Measurements from ENCODE around the gene KCTD3. TPM values are rescaled to one million over a fixed set of nuclear protein-coding genes. Genes with fewer than 3 reads are reported as not detected.

KCTD3 gene
- total RNA-seq, 1 donor from 2014 or later = 25.2 TPM

- TF ChIP-seq CTCF (IDR thresholded peaks at IDR 0.05; ENCODE audit: insufficient read depth, low read depth, low read length) (no peak), EZH2 (IDR thresholded peaks at IDR 0.05; ENCODE audit: insufficient read depth, low read length) (no peak)
- H3K9ac ChIP-seq (ENCODE audit: low read length) = no peak overlapping the region
- no peak overlapping the region for H3K4me3 ChIP-seq (ENCODE audit: insufficient read depth, low read depth, low read length)
- Mint-ChIP-seq H3K27me3 (ENCODE audit: low read depth, unreplicated experiment) (no peaks in the 10 kb centered on the region), H3K36me3 (ENCODE audit: low read depth, unreplicated experiment) (no peaks in the 10 kb centered on the region), H3K9me3 (ENCODE audit: unreplicated experiment) (no peaks in the 10 kb centered on the region), H3K4me3 (ENCODE audit: unreplicated experiment) (no peak overlapping the region), H3K27ac (ENCODE audit: unreplicated experiment) (no peak overlapping the region), H3K4me1 (ENCODE audit: low read depth, unreplicated experiment) (peaks cover 10% of the 10 kb centered on the region)
- no peak for FAIRE-seq
- peak; percentile 42 for DNase-seq (ENCODE audit: low read depth)
- H3K27me3 ChIP-seq (ENCODE audit: insufficient read depth, low read length) = no peaks in the 10 kb centered on the region
- no peak overlapping the region for H2AFZ ChIP-seq (ENCODE audit: low read depth, low read length)
- no peak overlapping the region for H3K27ac ChIP-seq (ENCODE audit: low read depth, low read length)
- H3K4me2 ChIP-seq (ENCODE audit: low read length) = peak overlapping the region; percentile 96
- H3K9me3 ChIP-seq (ENCODE audit: insufficient read depth, low read depth, low read length) = no peaks in the 10 kb centered on the region
- peaks cover 72% of the 10 kb centered on the region for H3K79me2 ChIP-seq (ENCODE audit: insufficient read depth, low read length)
- H4K20me1 ChIP-seq (ENCODE audit: insufficient read depth, low read length) = peaks cover 19% of the 10 kb centered on the region
- H3K4me1 ChIP-seq (ENCODE audit: insufficient read depth, low read length) = peaks cover 10% of the 10 kb centered on the region
- H3K36me3 ChIP-seq (ENCODE audit: insufficient read depth, low read length) = no peaks in the 10 kb centered on the region
These were observed 3.1 kb downstream of the KCTD3 start for GRCh38 chr1:215569986-215570824.

GRCh38 chr1:215581896-215582295 lies 14.8 kb downstream of the KCTD3 start:
- H3K4me2 ChIP-seq (ENCODE audit: low read length) = no peak overlapping the region
- H3K4me3 ChIP-seq (ENCODE audit: insufficient read depth, low read depth, low read length) = no peak overlapping the region
- no peak overlapping the region for H3K27ac ChIP-seq (ENCODE audit: low read depth, low read length)
- H3K36me3 ChIP-seq (ENCODE audit: insufficient read depth, low read length) = peaks cover 30% of the 10 kb centered on the region
- Mint-ChIP-seq H3K4me1 (ENCODE audit: low read depth, unreplicated experiment) (peaks cover 6% of the 10 kb centered on the region), H3K27ac (ENCODE audit: unreplicated experiment) (no peak overlapping the region), H3K4me3 (ENCODE audit: unreplicated experiment) (no peak overlapping the region), H3K9me3 (ENCODE audit: unreplicated experiment) (no peaks in the 10 kb centered on the region), H3K36me3 (ENCODE audit: low read depth, unreplicated experiment) (peaks cover 8% of the 10 kb centered on the region), H3K27me3 (ENCODE audit: low read depth, unreplicated experiment) (no peaks in the 10 kb centered on the region)
- no peaks in the 10 kb centered on the region for H3K4me1 ChIP-seq (ENCODE audit: insufficient read depth, low read length)
- DNase-seq (ENCODE audit: low read depth) (no peak), FAIRE-seq (no peak)
- H3K27me3 ChIP-seq (ENCODE audit: insufficient read depth, low read length) = no peaks in the 10 kb centered on the region
- no peak overlapping the region for H3K9ac ChIP-seq (ENCODE audit: low read length)
- no peaks in the 10 kb centered on the region for H3K79me2 ChIP-seq (ENCODE audit: insufficient read depth, low read length)
- TF ChIP-seq EZH2 (IDR thresholded peaks at IDR 0.05; ENCODE audit: insufficient read depth, low read length) (no peak), CTCF (IDR thresholded peaks at IDR 0.05; ENCODE audit: insufficient read depth, low read depth, low read length) (no peak)
- H4K20me1 ChIP-seq (ENCODE audit: insufficient read depth, low read length) = no peaks in the 10 kb centered on the region
- no peak overlapping the region for H2AFZ ChIP-seq (ENCODE audit: low read depth, low read length)
- no peaks in the 10 kb centered on the region for H3K9me3 ChIP-seq (ENCODE audit: insufficient read depth, low read depth, low read length)

DNA sequence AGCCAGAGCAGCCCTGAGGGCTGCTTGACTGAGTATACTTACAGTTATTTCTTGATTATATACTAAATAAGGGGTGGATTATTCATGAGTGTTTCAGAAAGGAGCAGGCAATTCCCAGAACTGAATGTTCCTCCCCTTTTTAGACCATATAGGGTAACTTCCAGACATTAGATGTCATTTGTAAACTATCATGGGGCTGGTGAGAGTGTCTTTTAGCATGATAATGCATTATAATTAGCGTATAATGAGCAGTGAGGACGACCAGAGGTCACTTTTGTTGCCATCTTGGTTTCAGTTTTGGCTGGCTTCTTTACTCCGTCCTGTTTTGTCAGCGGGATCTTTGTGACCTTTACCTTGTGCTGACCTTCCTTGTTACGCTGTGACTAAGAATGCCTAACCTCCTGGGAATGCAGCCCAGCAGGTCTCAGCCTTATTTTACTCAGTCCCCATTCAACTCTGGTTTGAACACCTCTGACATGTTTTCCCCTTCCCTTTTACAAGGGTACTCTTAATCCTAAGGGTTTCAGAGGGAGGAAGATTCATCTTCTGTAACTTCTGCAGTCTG lies 16.2 kb downstream of the KCTD3 start:
- TF ChIP-seq EZH2 (IDR thresholded peaks at IDR 0.05; ENCODE audit: insufficient read depth, low read length) (no peak), CTCF (IDR thresholded peaks at IDR 0.05; ENCODE audit: insufficient read depth, low read depth, low read length) (no peak)
- Histone ChIP-seq H3K4me1 (ENCODE audit: insufficient read depth, low read length) (no peaks in the 10 kb centered on the region), H4K20me1 (ENCODE audit: insufficient read depth, low read length) (no peaks in the 10 kb centered on the region), H3K79me2 (ENCODE audit: insufficient read depth, low read length) (no peaks in the 10 kb centered on the region), H3K9ac (ENCODE audit: low read length) (no peak overlapping the region), H3K9me3 (ENCODE audit: insufficient read depth, low read depth, low read length) (no peaks in the 10 kb centered on the region), H2AFZ (ENCODE audit: low read depth, low read length) (no peak overlapping the region), H3K27ac (ENCODE audit: low read depth, low read length) (no peak overlapping the region), H3K36me3 (ENCODE audit: insufficient read depth, low read length) (peaks cover 20% of the 10 kb centered on the region), H3K4me3 (ENCODE audit: insufficient read depth, low read depth, low read length) (no peak overlapping the region), H3K27me3 (ENCODE audit: insufficient read depth, low read length) (no peaks in the 10 kb centered on the region), H3K4me2 (ENCODE audit: low read length) (peak overlapping the region; percentile 57)
- DNase-seq (ENCODE audit: low read depth) = peak; percentile 25
- FAIRE-seq = no peak
- Mint-ChIP-seq H3K36me3 (ENCODE audit: low read depth, unreplicated experiment) (peaks cover 8% of the 10 kb centered on the region), H3K27ac (ENCODE audit: unreplicated experiment) (no peak overlapping the region), H3K9me3 (ENCODE audit: unreplicated experiment) (no peaks in the 10 kb centered on the region), H3K4me3 (ENCODE audit: unreplicated experiment) (no peak overlapping the region), H3K27me3 (ENCODE audit: low read depth, unreplicated experiment) (no peaks in the 10 kb centered on the region), H3K4me1 (ENCODE audit: low read depth, unreplicated experiment) (peaks cover 6% of the 10 kb centered on the region)
